A549 (cell line): Measurements from ENCODE around the gene TCAP. TPM values are rescaled to one million over a fixed set of nuclear protein-coding genes. Genes with fewer than 3 reads are reported as not detected.

Experiments
- ATAC-seq, 2 experiments: fragments of 200-7000 bp in 1 of 2; fragments of >200 bp in 1 of 2; cut with Nextera tagmentation in 1 of 2; cut with Tn5 transposase in 1 of 2; 3 replicates each; pipeline versions ENCODE4 v1.8.0 to v1.9.1; 2018 to 2020; ENCODE audit warnings: mild to moderate bottlenecking in 1 of 2, moderate library complexity in 1 of 2
- CTCF ChIA-PET: fragments of 300-600 bp; sonication (Branson Sonifier 250); formaldehyde crosslinking; extraction: SDS; loops from one replicate; lab custom pipeline; 2021; ENCODE audit warnings: antibody characterized with exemption, inconsistent platforms; lab: Yijun Ruan, JAX
- POLR2A ChIA-PET: fragments of 350-600 bp; formaldehyde crosslinking; extraction: SDS; loops from one replicate; lab custom pipeline; 2021; ENCODE audit warnings: antibody characterized with exemption, inconsistent platforms; lab: Yijun Ruan, JAX
- DNase-seq, 2 experiments: peaks; one replicate each; pipeline versions ENCODE4 v3.0.0 to v3.0.0-alpha.2; 2011 to 2016; ENCODE audit warnings: low read depth in 1 of 2, low spot score in 1 of 2
- FAIRE-seq: peaks from 2 replicates; lab custom pipeline; 2011; peaks lifted over from hg19 to GRCh38; lab: Jason Lieb, UNC
- H3K27ac ChIP-seq, 2 experiments: fragments of >200 bp; sonication (Bioruptor Twin); formaldehyde crosslinking; 3 replicates each; pipeline ENCODE4 v1.5.1; 2016 to 2017
- H3K4me1 ChIP-seq: fragments of >200 bp; sonication (Bioruptor Twin); formaldehyde crosslinking; 3 replicates; pipeline ENCODE4 v1.6.1; 2016
- H3K4me2 ChIP-seq: fragments of >200 bp; sonication (Bioruptor Twin); formaldehyde crosslinking; 3 replicates; pipeline ENCODE4 v1.6.1; 2016
- H3K4me3 ChIP-seq: fragments of >200 bp; sonication (Bioruptor Twin); formaldehyde crosslinking; 3 replicates; pipeline ENCODE4 v1.5.1; 2016
- H3K9me3 ChIP-seq: fragments of >200 bp; sonication (Bioruptor Twin); formaldehyde crosslinking; 3 replicates; pipeline ENCODE4 v1.6.1; 2016
- BCL3 ChIP-seq: fragments of >200 bp; sonication (Bioruptor Twin); formaldehyde crosslinking; IDR thresholded peaks from 3 replicates; pipeline ENCODE4 v1.6.1; 2016
- CBX2 ChIP-seq: fragments of 200-600 bp; sonication (generic); IDR thresholded peaks from 2 replicates; pipeline ENCODE4 v1.6.1; 2016; ENCODE audit warnings: low read depth, mild to moderate bottlenecking, borderline replicate concordance
- CHD4 ChIP-seq: fragments of 200-600 bp; sonication (generic); IDR thresholded peaks from 2 replicates; pipeline ENCODE4 v1.6.1; 2016; ENCODE audit warnings: antibody characterized with exemption, mild to moderate bottlenecking, borderline replicate concordance
- CTCF ChIP-seq: fragments of >200 bp; sonication (Bioruptor Twin); formaldehyde crosslinking; IDR thresholded peaks from 3 replicates; pipeline ENCODE4 v1.5.1; 2016
- EHMT2 ChIP-seq: fragments of 200-600 bp; sonication (generic); IDR thresholded peaks from 2 replicates; pipeline ENCODE4 v1.6.1; 2016; ENCODE audit warnings: antibody characterized with exemption, low read depth, mild to moderate bottlenecking, moderate library complexity
- EP300 ChIP-seq, 2 experiments: fragments of >200 bp; sonication (Bioruptor Twin); formaldehyde crosslinking; IDR thresholded peaks; 2 replicates in 1 of 2; 3 replicates in 1 of 2; pipeline ENCODE4 v1.6.1; 2016 to 2017
- ESRRA ChIP-seq: fragments of 150-350 bp; IDR thresholded peaks from 2 replicates; pipeline ENCODE4 v1.6.1; 2014; ENCODE audit warnings: mild to moderate bottlenecking, low read length, borderline replicate concordance
- FOSL2 ChIP-seq, 2 experiments: fragments of 450-650 bp in 1 of 2; fragments of >200 bp in 1 of 2; sonication (Bioruptor Twin) in 1 of 2; formaldehyde crosslinking; IDR thresholded peaks; 2 replicates each; pipeline versions ENCODE4 v1.5.0 to v1.6.1; 2016 to 2020; ENCODE audit warnings: mild to moderate bottlenecking in 1 of 2, moderate library complexity in 1 of 2
- HDAC2 ChIP-seq: fragments of 200-600 bp; sonication (generic); IDR thresholded peaks from 2 replicates; pipeline ENCODE4 v1.6.1; 2016
- HES2 ChIP-seq: fragments of >200 bp; sonication (Bioruptor Twin); formaldehyde crosslinking; IDR thresholded peaks from 2 replicates; pipeline ENCODE4 v1.6.1; 2016
- HOXB5 ChIP-seq: fragments of 250-450 bp; sonication (Bioruptor Pico); IDR thresholded peaks from 2 replicates; pipeline ENCODE4 v1.5.0; 2020; ENCODE audit warnings: mild to moderate bottlenecking, moderate library complexity
- JUN ChIP-seq, 2 experiments: fragments of >200 bp; sonication (Bioruptor Twin); formaldehyde crosslinking; IDR thresholded peaks; 2 replicates in 1 of 2; 3 replicates in 1 of 2; pipeline ENCODE4 v1.6.1; 2016 to 2017
- KDM1A ChIP-seq: fragments of 200-600 bp; sonication (generic); IDR thresholded peaks from 2 replicates; pipeline ENCODE4 v1.6.1; 2016; ENCODE audit warnings: low read depth, mild to moderate bottlenecking
- KDM5A ChIP-seq: fragments of 200-600 bp; sonication (generic); IDR thresholded peaks from 2 replicates; pipeline ENCODE4 v1.6.1; 2016; ENCODE audit warnings: antibody characterized with exemption, mild to moderate bottlenecking
- MAFK ChIP-seq: fragments of 450-650 bp; IDR thresholded peaks from 2 replicates; pipeline ENCODE4 v1.6.1; 2014; ENCODE audit not compliant: partially characterized antibody
- NFE2L2 ChIP-seq: fragments of 150-350 bp; conservative IDR thresholded peaks from 2 replicates; pipeline ENCODE4 v1.6.1; 2014; ENCODE audit warnings: low read length
- NPAS2 ChIP-seq: fragments of 250-450 bp; sonication (Bioruptor Pico); IDR thresholded peaks from 2 replicates; pipeline ENCODE4 v1.8.0; 2022; ENCODE audit warnings: mild to moderate bottlenecking, moderate library complexity, borderline replicate concordance
- PBX3 ChIP-seq: IDR thresholded peaks from 2 replicates; pipeline ENCODE4 v1.6.1; 2012
- PHF8 ChIP-seq: fragments of 200-600 bp; sonication (generic); IDR thresholded peaks from 2 replicates; pipeline ENCODE4 v1.6.1; 2016; ENCODE audit warnings: low read depth, mild to moderate bottlenecking, antibody characterized with exemption, moderate library complexity, borderline replicate concordance
- POLR2AphosphoS2 ChIP-seq: conservative IDR thresholded peaks from 2 replicates; pipeline ENCODE4 v1.6.1; 2012; ENCODE audit warnings: low read length, improper control_type of control experiment, inconsistent platforms
- RNF2 ChIP-seq: fragments of 200-600 bp; sonication (generic); IDR thresholded peaks from 2 replicates; pipeline ENCODE4 v1.6.1; 2016; ENCODE audit warnings: low read depth, mild to moderate bottlenecking, antibody characterized with exemption, moderate library complexity, borderline replicate concordance
- SMC3 ChIP-seq: fragments of >200 bp; sonication (Bioruptor Twin); formaldehyde crosslinking; IDR thresholded peaks from 3 replicates; pipeline ENCODE4 v1.6.1; 2018; ENCODE audit warnings: inconsistent platforms
- SREBF2 ChIP-seq: fragments of 450-650 bp; IDR thresholded peaks from 2 replicates; pipeline ENCODE4 v1.6.1; 2014; ENCODE audit warnings: mild to moderate bottlenecking, moderate library complexity
- TFCP2L1 ChIP-seq: fragments of 250-450 bp; sonication (Bioruptor Pico); IDR thresholded peaks from 2 replicates; pipeline ENCODE4 v1.5.0; 2021; ENCODE audit warnings: mild to moderate bottlenecking
- USF2 ChIP-seq: fragments of 450-650 bp; IDR thresholded peaks from 2 replicates; pipeline ENCODE4 v1.6.1; 2014; ENCODE audit warnings: antibody characterized with exemption
- ZC3H11A ChIP-seq: fragments of 450-650 bp; IDR thresholded peaks from 2 replicates; pipeline ENCODE4 v1.6.1; 2014; ENCODE audit warnings: antibody characterized with exemption, mild to moderate bottlenecking
- ZNF302 ChIP-seq: fragments of 250-450 bp; sonication (Bioruptor Pico); IDR thresholded peaks from 2 replicates; pipeline ENCODE4 v1.9.0; 2021; ENCODE audit warnings: inconsistent platforms, mild to moderate bottlenecking, moderate library complexity
- WGBS: methylation state at CpG from one replicate; pipeline ENCODE4 v1.1.6; 2017; ENCODE audit errors: missing lambda C conversion rate; 5-methylcytosine and 5-hydroxymethylcytosine counted together
- polyA plus RNA-seq, 4 experiments: library from polyadenylated mRNA; depleted of rRNA in 3 of 4; stranded (reverse); fragments of >200 nt; fragmentation: RNase III in 1 of 4; extraction: RNeasy Plus Mini Kit Qiagen cat#74134 plus additional on column Dnase treatment in 1 of 4; gene quantifications; 2 replicates in 3 of 4; 3 replicates in 1 of 4; pipeline ENCODE4 v1.2.3, GENCODE V29; 2011 to 2017

The TCAP gene
- polyA plus RNA-seq, 2 of the 4 experiments (the other 2 are of a cell fraction), result 0.41 to 1.2 TPM

- TF ChIP-seq EP300 (IDR thresholded peaks at IDR 0.05) (no peak), RNF2 (no peak), CBX2 (no peak), TFCP2L1 (no peak), NPAS2 (CRISPR knock-in tag) (no peak)
Measured at GRCh38 chr17:39639043-39639442, 26.1 kb upstream of the TCAP start (continued).

GRCh38 chr17:39639566-39640458 is 25.3 kb upstream of the TCAP start:
- CTCF ChIA-PET, result interaction anchor here (1.2 to 58.8 kb wide), 5 partner anchors 5 to 114 kb away, joined by 5 to 1581 read pairs (median 1391); partner anchors contain the start of genes ERBB2, NEUROD2, PGAP3 and PNMT
- ATAC-seq, result no peak

GRCh38 chr17:39640591-39641031 is 24.5 kb upstream of the TCAP start:
- WGBS, result 73% methylated on average over 4 of the region's 4 CpGs
- Histone ChIP-seq H3K9me3 (no peaks in the 10 kb centered on the region), H3K4me2 (no peak overlapping the region), H3K27ac (no peak overlapping the region), H3K4me3 (no peak overlapping the region), H3K4me1 (peaks cover 36% of the 10 kb centered on the region)
- no peak for DNase-seq
- no peak for ATAC-seq
- ChIA-PET POLR2A (no interaction called here), CTCF (interaction anchor here (1.3 to 58.8 kb wide), 4 partner anchors 6 to 90 kb away, joined by 5 to 1581 read pairs (median 1486); partner anchors contain the start of genes ERBB2, MIEN1, NEUROD2 and PGAP3)
- no peak for FAIRE-seq
- TF ChIP-seq PHF8 (no peak), HOXB5 (CRISPR knock-in tag) (no peak), HES2 (no peak), PBX3 (no peak), ZNF302 (CRISPR knock-in tag) (no peak), CTCF (no peak), CHD4 (no peak), NFE2L2 (no peak), CBX2 (no peak), HDAC2 (no peak), ZC3H11A (no peak), ESRRA (no peak), KDM1A (no peak), KDM5A (no peak), FOSL2 (IDR thresholded peaks at IDR 0.05) (no peak), FOSL2 (CRISPR knock-in tag; IDR thresholded peaks at IDR 0.05) (no peak), TFCP2L1 (no peak), POLR2AphosphoS2 (no peak), USF2 (no peak)

More at GRCh38 chr17:39639566-39640458, 25.3 kb upstream of the TCAP start:
- FAIRE-seq (no peak), DNase-seq (no peak)
- WGBS, result 92% methylated on average over 11 of the region's 11 CpGs
- no peak overlapping the region for H3K27ac ChIP-seq
- TF ChIP-seq MAFK (no peak), SREBF2 (no peak), NPAS2 (CRISPR knock-in tag) (no peak), EHMT2 (no peak), BCL3 (no peak), JUN (IDR thresholded peaks at IDR 0.05) (no peak), SMC3 (no peak)
- POLR2A ChIA-PET, result no interaction called here
- peaks cover 37% of the 10 kb centered on the region for H3K4me1 ChIP-seq
- H3K4me2 ChIP-seq, result no peak overlapping the region
- no peaks in the 10 kb centered on the region for H3K9me3 ChIP-seq
- H3K4me3 ChIP-seq, result no peak overlapping the region
